Activated CD8-positive, alpha-beta T cell treated with anti-CD3 and anti-CD28 coated beads for 36 hours (primary cell): ENCODE results near the gene LHB. TPM values are rescaled to one million over a fixed set of nuclear protein-coding genes. Genes with fewer than 3 reads are reported as not detected.

ENCODE experiments used
- ATAC-seq: fragments of 200-7000 bp; cut with Tn5 transposase; one replicate; pipeline ENCODE4 v1.10.0; 2021; ENCODE audit warnings: mild to moderate bottlenecking, moderate library complexity
- CTCF ChIA-PET: fragments of 350-600 bp; sonication (Branson Sonifier 250); formaldehyde crosslinking; loops from one replicate; lab custom pipeline; 2021; ENCODE audit warnings: antibody characterized with exemption; lab: Charles Lee
- POLR2A ChIA-PET: fragments of 350-600 bp; sonication (Branson Sonifier 250); formaldehyde crosslinking; loops from one replicate; lab custom pipeline; 2021; ENCODE audit warnings: antibody characterized with exemption; lab: Charles Lee
- DNase-seq: peaks from one replicate; pipeline ENCODE4 v3.0.0-alpha.2; 2020
- H3K27ac Mint-ChIP-seq: one replicate; pipeline ENCODE4 v1.8.0; 2021; ENCODE audit warnings: mild to moderate bottlenecking, mixed read lengths
- H3K27me3 Mint-ChIP-seq: one replicate; pipeline ENCODE4 v1.8.0; 2021; ENCODE audit warnings: mixed read lengths
- H3K36me3 Mint-ChIP-seq: one replicate; pipeline ENCODE4 v1.8.0; 2021; ENCODE audit warnings: low read depth, mixed read lengths
- H3K4me1 Mint-ChIP-seq: one replicate; pipeline ENCODE4 v1.8.0; 2021; ENCODE audit warnings: low read depth, mixed read lengths
- H3K4me3 Mint-ChIP-seq: one replicate; pipeline ENCODE4 v1.8.0; 2021; ENCODE audit warnings: mild to moderate bottlenecking, moderate library complexity, mixed read lengths
- H3K9me3 Mint-ChIP-seq: one replicate; pipeline ENCODE4 v1.8.0; 2021; ENCODE audit warnings: mixed read lengths
- CTCF ChIP-seq: fragments of 200-600 bp; IDR thresholded peaks from one replicate; pipeline ENCODE4 v1.8.0; 2022; ENCODE audit warnings: antibody characterized with exemption, mild to moderate bottlenecking
- intact Hi-C: fragments of 100-400 bp; cut with micrococcal nuclease; formaldehyde crosslinking; loops from one replicate; pipeline ENCODE4 v1.10.0; 2022
- total RNA-seq, 2 experiments: library from RNA; stranded (reverse); gene quantifications; one replicate each; pipeline ENCODE4 v1.2.3, GENCODE V29; 2021

Gene LHB
- not detected for total RNA-seq

GRCh38 chr19:49017041-49017665 lies at the start of gene LHB:
TSS of gene LHB (minus strand) at chr19:49017091. CDS start at chr19:49017081, 10 bp downstream.
- H3K27ac Mint-ChIP-seq: no peak within 1 kb of the TSS
- POLR2A ChIA-PET: interaction anchor here (2.4 kb wide), 1 partner anchor 11 kb away, joined by 8 read pairs; no protein-coding TSS in a partner anchor
- CTCF ChIA-PET: interaction anchor here (1.4 to 3.3 kb wide), 2 partner anchors 19 to 24 kb away, joined by 6 to 17 read pairs; partner anchors contain the start of genes GYS1 and RUVBL2
- peaks cover 9% of the 10 kb centered on the region for H3K27me3 Mint-ChIP-seq
- H3K9me3 Mint-ChIP-seq: no peaks in the 10 kb centered on the region
- DNase-seq: no peak
- peaks cover 30% of the 10 kb centered on the region for H3K4me1 Mint-ChIP-seq
- peaks cover 16% of the 10 kb centered on the region for H3K36me3 Mint-ChIP-seq
- H3K4me3 Mint-ChIP-seq: peak within 1 kb of the TSS; percentile 55
- intact Hi-C loops: no loop called here
- no peak for TF ChIP-seq CTCF
- ATAC-seq: no peak

- intact Hi-C loops: no loop called here
- no peaks in the 10 kb centered on the region for H3K4me1 Mint-ChIP-seq
- DNase-seq: no peak
- H3K27ac Mint-ChIP-seq: no peak overlapping the region
- H3K27me3 Mint-ChIP-seq: peaks cover 52% of the 10 kb centered on the region
- ChIA-PET POLR2A (no interaction called here), CTCF (interaction anchor here (1.0 kb wide), 1 partner anchor 12 kb away, joined by 3 read pairs; no protein-coding TSS in a partner anchor)
- TF ChIP-seq CTCF: no peak
- no peaks in the 10 kb centered on the region for H3K9me3 Mint-ChIP-seq
- no peaks in the 10 kb centered on the region for H3K36me3 Mint-ChIP-seq
- ATAC-seq: no peak
- no peak overlapping the region for H3K4me3 Mint-ChIP-seq
These were observed 49.1 kb upstream of the LHB start for GRCh38 chr19:49065905-49066512.

- CTCF ChIA-PET: no interaction called here
- H3K27ac Mint-ChIP-seq: no peak within 1 kb of the TSS
- H3K4me1 Mint-ChIP-seq: no peaks in the 10 kb centered on the region
- H3K9me3 Mint-ChIP-seq: no peaks in the 10 kb centered on the region
- POLR2A ChIA-PET: no interaction called here
- ATAC-seq (peak; percentile 45), DNase-seq (no peak)
- no peaks in the 10 kb centered on the region for H3K36me3 Mint-ChIP-seq
- H3K4me3 Mint-ChIP-seq: no peak within 1 kb of the TSS
- peaks cover 51% of the 10 kb centered on the region for H3K27me3 Mint-ChIP-seq
- intact Hi-C loops: no loop called here
- TF ChIP-seq CTCF: no peak
These were observed 48.1 kb upstream of the LHB start, which contains the start of gene NTF4 for GRCh38 chr19:49064768-49065611. TSS of gene NTF4 (minus strand) at chr19:49064818. CDS start at chr19:49061997, 2,821 bp downstream.

- no peak for DNase-seq
- H3K27me3 Mint-ChIP-seq: peaks cover 50% of the 10 kb centered on the region
- CTCF ChIA-PET: no interaction called here
These were observed 47.2 kb upstream of the LHB start for GRCh38 chr19:49064029-49064629.

More at GRCh38 chr19:49064029-49064629, 47.2 kb upstream of the LHB start:
- Mint-ChIP-seq H3K9me3 (no peaks in the 10 kb centered on the region), H3K4me3 (no peak overlapping the region), H3K4me1 (no peaks in the 10 kb centered on the region), H3K27ac (no peak overlapping the region), H3K36me3 (no peaks in the 10 kb centered on the region)
- ATAC-seq: no peak
- POLR2A ChIA-PET: no interaction called here
- intact Hi-C loops: no loop called here
- TF ChIP-seq CTCF: no peak
